ENCODE data around the gene CDS1. TPM values are rescaled to one million over a fixed set of nuclear protein-coding genes. Genes with fewer than 3 reads are reported as not detected.

CDS1 gene
- total RNA-seq, 1 experiment from 2014 or later, result 16.1 TPM

GRCh38 chr4:84677093-84677492 lies 94.2 kb downstream of the CDS1 start:
- intact Hi-C loops (cut with micrococcal nuclease; ENCODE audit: unreplicated experiment), result no loop called here
- Histone ChIP-seq H3K4me1 (ENCODE audit: control insufficient read depth, insufficient read depth, low read length) (peaks cover 7% of the 10 kb centered on the region), H3K9me3 (ENCODE audit: control insufficient read depth, insufficient read depth, low read depth, low read length) (no peaks in the 10 kb centered on the region), H3K4me3 (ENCODE audit: low read depth in 2 of 2, low read length in 2 of 2) (no peak overlapping the region), H3K36me3 (ENCODE audit: control insufficient read depth, insufficient read depth, low read length) (peaks cover 3% of the 10 kb centered on the region; the same call in 1 of the 2 replicates), H3K27ac (ENCODE audit: low read length) (no peak overlapping the region), H3K27me3 (ENCODE audit: control insufficient read depth, insufficient read depth, low read length) (no peaks in the 10 kb centered on the region)
- ChIA-PET CTCF (no interaction called here), POLR2A (no interaction called here)
- TF ChIP-seq SIN3A (IDR thresholded peaks at IDR 0.05; ENCODE audit: borderline replicate concordance, insufficient read depth, low read depth, low read length) (no peak), CTCF (IDR thresholded peaks at IDR 0.05) (no peak), TCF7L2 (IDR thresholded peaks at IDR 0.05; ENCODE audit: low read depth, low read length) (no peak), POLR2AphosphoS5 (IDR thresholded peaks at IDR 0.05; ENCODE audit: low read depth, low read length) (no peak), REST (IDR thresholded peaks at IDR 0.05; ENCODE audit: insufficient read depth in 1 of 2, low read depth in 2 of 2, low read length in 1 of 2) (no peak)
- no peak for ATAC-seq
- BruUV-seq (replicated peaks), result no TSS peak
- in situ Hi-C loops (cut with HindIII; ENCODE audit: low pct_unique_long_range_greater_than_20kb, low sequenced_read_pairs), result no loop called here
- no peak for DNase-seq (ENCODE audit: low read depth, low spot score)

- CTCF ChIA-PET, result interaction anchor here (0.7 kb wide), 1 partner anchor 94 kb away, joined by 9 read pairs; no protein-coding TSS in a partner anchor
- no peak for TF ChIP-seq POLR2AphosphoS5 (IDR thresholded peaks at IDR 0.05; ENCODE audit: low read depth, low read length)
- TF ChIP-seq SIN3A (IDR thresholded peaks at IDR 0.05; ENCODE audit: borderline replicate concordance, insufficient read depth, low read depth, low read length), result no peak
- no peak for TF ChIP-seq TCF7L2 (IDR thresholded peaks at IDR 0.05; ENCODE audit: low read depth, low read length)
- TF ChIP-seq CTCF (IDR thresholded peaks at IDR 0.05), result no peak
- TF ChIP-seq REST (IDR thresholded peaks at IDR 0.05; ENCODE audit: insufficient read depth in 1 of 2, low read depth in 2 of 2, low read length in 1 of 2), result no peak
Measured at GRCh38 chr4:84677995-84678394, 95.1 kb downstream of the CDS1 start.

More at GRCh38 chr4:84677995-84678394, 95.1 kb downstream of the CDS1 start:
- POLR2A ChIA-PET, result no interaction called here
- H3K9me3 ChIP-seq (ENCODE audit: control insufficient read depth, insufficient read depth, low read depth, low read length), result no peaks in the 10 kb centered on the region
- BruUV-seq (replicated peaks), result no TSS peak
- no peaks in the 10 kb centered on the region for H3K27me3 ChIP-seq (ENCODE audit: control insufficient read depth, insufficient read depth, low read length)
- intact Hi-C loops (cut with micrococcal nuclease; ENCODE audit: unreplicated experiment), result no loop called here
- no peak overlapping the region for H3K4me3 ChIP-seq (ENCODE audit: low read depth in 2 of 2, low read length in 2 of 2)
- peaks cover 3% of the 10 kb centered on the region; the same call in 1 of the 2 replicates for H3K36me3 ChIP-seq (ENCODE audit: control insufficient read depth, insufficient read depth, low read length)
- no peak for ATAC-seq
- in situ Hi-C loops (cut with HindIII; ENCODE audit: low pct_unique_long_range_greater_than_20kb, low sequenced_read_pairs), result no loop called here
- H3K27ac ChIP-seq (ENCODE audit: low read length), result no peak overlapping the region
- DNase-seq (ENCODE audit: low read depth, low spot score), result no peak
- H3K4me1 ChIP-seq (ENCODE audit: control insufficient read depth, insufficient read depth, low read length), result peaks cover 9% of the 10 kb centered on the region
